HEK293T (cell line): Measurements from ENCODE around the gene PCDHA2.
"Not testable (repeated sequence)": the region's sequence is repeated elsewhere in the genome, so short reads cannot be mapped to it uniquely, and the experiment has no call there.

ENCODE experiments used
- CTCF ChIA-PET: fragments of 350-600 bp; formaldehyde crosslinking; extraction: SDS; loops from one replicate; lab custom pipeline; 2021; ENCODE audit warnings: antibody characterized with exemption, inconsistent platforms; lab: Yijun Ruan, JAX
- POLR2A ChIA-PET: fragments of 350-600 bp; formaldehyde crosslinking; extraction: SDS; loops from one replicate; lab custom pipeline; 2020; ENCODE audit warnings: antibody characterized with exemption, inconsistent platforms; lab: Yijun Ruan, JAX
- DNase-seq: peaks from one replicate; pipeline ENCODE4 v3.0.0; 2012; ENCODE audit warnings: mixed read lengths; ENCODE audit errors: extremely low spot score
- ARNT ChIP-seq: fragments of 450-650 bp; IDR thresholded peaks from 2 replicates; pipeline ENCODE4 v1.6.1; 2017; ENCODE audit warnings: mild to moderate bottlenecking
- BHLHE40 ChIP-seq: fragments of 450-650 bp; IDR thresholded peaks from 2 replicates; pipeline ENCODE4 v1.6.1; 2016; ENCODE audit warnings: mild to moderate bottlenecking, moderate library complexity, borderline replicate concordance
- CTBP1 ChIP-seq: fragments of 450-650 bp; IDR thresholded peaks from 2 replicates; pipeline ENCODE4 v1.6.1; 2016; ENCODE audit warnings: borderline replicate concordance
- ELF4 ChIP-seq: fragments of 450-650 bp; IDR thresholded peaks from 2 replicates; pipeline ENCODE4 v1.6.1; 2017; ENCODE audit warnings: antibody characterized with exemption
- FOXA1 ChIP-seq: fragments of 450-650 bp; IDR thresholded peaks from 2 replicates; pipeline ENCODE4 v1.6.1; 2016; ENCODE audit warnings: mild to moderate bottlenecking
- FOXK2 ChIP-seq: fragments of 450-650 bp; IDR thresholded peaks from 2 replicates; pipeline ENCODE4 v1.6.1; 2016; ENCODE audit warnings: mild to moderate bottlenecking
- FOXM1 ChIP-seq: fragments of 450-650 bp; IDR thresholded peaks from 2 replicates; pipeline ENCODE4 v1.6.1; 2017; ENCODE audit warnings: mild to moderate bottlenecking, borderline replicate concordance
- HDGF ChIP-seq: fragments of 450-650 bp; IDR thresholded peaks from 2 replicates; pipeline ENCODE4 v1.6.1; 2017; ENCODE audit warnings: antibody characterized with exemption, borderline replicate concordance
- L3MBTL2 ChIP-seq: fragments of 450-650 bp; conservative IDR thresholded peaks from 2 replicates; pipeline ENCODE4 v1.6.1; 2016; ENCODE audit warnings: mild to moderate bottlenecking
- LEF1 ChIP-seq: fragments of 450-650 bp; IDR thresholded peaks from 2 replicates; pipeline ENCODE4 v1.6.1; 2017; ENCODE audit warnings: mild to moderate bottlenecking, borderline replicate concordance
- NFRKB ChIP-seq: fragments of 450-650 bp; IDR thresholded peaks from 2 replicates; pipeline ENCODE4 v1.6.1; 2016; ENCODE audit warnings: mild to moderate bottlenecking, moderate library complexity
- PKNOX1 ChIP-seq: fragments of 450-650 bp; IDR thresholded peaks from 2 replicates; pipeline ENCODE4 v1.6.1; 2016
- SP1 ChIP-seq: fragments of 450-650 bp; IDR thresholded peaks from 2 replicates; pipeline ENCODE4 v1.6.1; 2017
- SUZ12 ChIP-seq: fragments of 450-650 bp; IDR thresholded peaks from 2 replicates; pipeline ENCODE4 v1.6.1; 2016; ENCODE audit warnings: mild to moderate bottlenecking
- TARDBP ChIP-seq: fragments of 450-650 bp; IDR thresholded peaks from 2 replicates; pipeline ENCODE4 v1.6.1; 2016
- ZNF384 ChIP-seq: fragments of 450-650 bp; IDR thresholded peaks from 2 replicates; pipeline ENCODE4 v1.6.1; 2016

The PCDHA2 gene

GRCh38 chr5:140828362-140828737 lies 33.7 kb downstream of the PCDHA2 start:
- TF ChIP-seq FOXM1, result no peak
- TF ChIP-seq CTBP1, result no peak
- TF ChIP-seq ELF4, result no peak
- TF ChIP-seq LEF1, result no peak
- TF ChIP-seq PKNOX1, result no peak
- TF ChIP-seq TARDBP, result no peak
- TF ChIP-seq FOXA1, result no peak
- TF ChIP-seq FOXK2, result no peak
- TF ChIP-seq ZNF384, result no peak
- TF ChIP-seq SP1, result no peak
- TF ChIP-seq HDGF, result no peak
- no peak for TF ChIP-seq SUZ12
- no peak for TF ChIP-seq BHLHE40
- no peak for TF ChIP-seq ARNT
- TF ChIP-seq L3MBTL2, result no peak
- no peak for TF ChIP-seq NFRKB
- ChIA-PET CTCF (interaction anchor here (0.6 kb wide), 1 partner anchor 708 kb away, joined by 3 read pairs; no protein-coding TSS in a partner anchor), POLR2A (no interaction called here)
- no peak for DNase-seq

- CTCF ChIA-PET, POLR2A ChIA-PET, DNase-seq: not testable (repeated sequence)
Measured at GRCh38 chr5:140829511-140830501, 35.2 kb downstream of the PCDHA2 start.

- CTCF ChIA-PET, result no interaction called here
- DNase-seq, result no peak
- POLR2A ChIA-PET, result no interaction called here
- no peak for TF ChIP-seq L3MBTL2
- no peak for TF ChIP-seq PKNOX1
- TF ChIP-seq TARDBP, result no peak
- TF ChIP-seq SUZ12, result no peak
- no peak for TF ChIP-seq HDGF
- TF ChIP-seq LEF1, result no peak
Measured at GRCh38 chr5:140833993-140834392, 39.3 kb downstream of the PCDHA2 start, which contains the start of gene PCDHA7. TSS of gene PCDHA7 (plus strand) at chr5:140834269. CDS start at chr5:140834384, 115 bp downstream.

GRCh38 chr5:140834439-140835008 lies 39.9 kb downstream of the PCDHA2 start:
- DNase-seq, result not testable (repeated sequence)

GRCh38 chr5:140835622-140836510 lies 41.2 kb downstream of the PCDHA2 start:
- DNase-seq, result no peak
- CTCF ChIA-PET, result interaction anchor here (1.0 kb wide), 1 partner anchor 17 kb away, joined by 3 read pairs; no protein-coding TSS in a partner anchor
- POLR2A ChIA-PET, result no interaction called here
- TF ChIP-seq ZNF384 (no peak), NFRKB (no peak), BHLHE40 (no peak), ARNT (no peak)

More at GRCh38 chr5:140834439-140835008, 39.9 kb downstream of the PCDHA2 start:
- POLR2A ChIA-PET, CTCF ChIA-PET: not testable (repeated sequence)

- no peak for TF ChIP-seq PKNOX1
- TF ChIP-seq LEF1, result no peak
- no peak for TF ChIP-seq TARDBP
- no peak for TF ChIP-seq FOXK2
- TF ChIP-seq SP1, result no peak
- no peak for TF ChIP-seq L3MBTL2
- TF ChIP-seq NFRKB, result no peak
- no peak for TF ChIP-seq HDGF
- TF ChIP-seq ELF4, result no peak
- no peak for TF ChIP-seq CTBP1
- no peak for TF ChIP-seq ZNF384
- TF ChIP-seq FOXM1, result no peak
- TF ChIP-seq SUZ12, result no peak
- TF ChIP-seq FOXA1, result no peak
- no peak for TF ChIP-seq ARNT
- no peak for TF ChIP-seq BHLHE40
- peak; percentile 43 for DNase-seq
- ChIA-PET POLR2A (interaction anchor here (0.8 kb wide), 1 partner anchor 199 kb away, joined by 3 read pairs; no protein-coding TSS in a partner anchor), CTCF (interaction anchor here (0.5 to 1.5 kb wide), 14 partner anchors 10 to 245 kb away, joined by 3 to 6 read pairs (median 3); partner anchors contain the start of genes PCDHA1, PCDHA10, PCDHA11 and PCDHA5)
Measured at GRCh38 chr5:140840978-140841962, 46.6 kb downstream of the PCDHA2 start, which contains the start of gene PCDHA8. TSS of gene PCDHA8 (plus strand) at chr5:140841187. CDS start at chr5:140841322, 135 bp downstream.
